SH-SY5Y (cell line): Measurements from ENCODE around the gene TMPO.

Experiments
- GATA2 ChIP-seq: IDR thresholded peaks from 2 replicates; pipeline ENCODE4 v1.6.1; 2011; ENCODE audit warnings: mild to moderate bottlenecking, low read depth, low read length
- GATA3 ChIP-seq: IDR thresholded peaks from 2 replicates; pipeline ENCODE4 v1.6.1; 2011; ENCODE audit warnings: low read depth, mild to moderate bottlenecking, low read length, moderate library complexity

DNA sequence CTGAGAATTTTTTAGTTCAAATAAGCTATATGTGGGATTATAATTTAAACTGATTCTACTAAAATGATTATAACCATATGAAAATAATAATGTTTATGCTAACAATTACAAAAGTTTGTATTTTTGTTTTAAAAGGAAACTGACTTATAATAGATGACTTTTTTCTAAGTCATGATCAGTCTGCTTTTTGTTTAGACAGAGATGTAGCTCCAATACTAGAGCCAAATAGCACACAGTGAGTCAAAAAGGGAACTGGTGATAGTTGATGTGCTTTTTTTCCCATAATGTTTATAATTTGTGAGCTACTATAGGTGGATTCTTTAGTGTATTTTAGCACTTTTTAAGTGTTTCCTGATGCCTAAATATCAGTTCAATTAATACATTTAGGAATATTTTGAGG lies 28.3 kb downstream of the TMPO start:
- TF ChIP-seq GATA3 (no peak), GATA2 (no peak)
